GM12878 (cell line): ENCODE measurements around the gene CYP4F3.

Experiments used
- CTCF ChIP-seq, 3 experiments: IDR thresholded peaks in 2 of 3; conservative IDR thresholded peaks in 1 of 3; 2 replicates each; pipeline ENCODE4 v1.5.1; 2011; ENCODE audit warnings: low read depth in 3 of 3, low read length in 3 of 3, mild to moderate bottlenecking in 3 of 3, control low read depth in 2 of 3, moderate library complexity in 2 of 3, inconsistent platforms in 1 of 3, mixed read lengths in 1 of 3; ENCODE audit not compliant: control insufficient read depth in 2 of 3, insufficient read depth in 1 of 3; ENCODE audit errors: extremely low read depth in 1 of 3
- EZH2 ChIP-seq: IDR thresholded peaks from 2 replicates; pipeline ENCODE4 v1.6.1; 2012; ENCODE audit warnings: low read depth, mild to moderate bottlenecking, control low read depth, inconsistent platforms, low read length, borderline replicate concordance; ENCODE audit not compliant: control insufficient read depth
- POLR2A ChIP-seq: IDR thresholded peaks from 2 replicates; pipeline ENCODE4 v1.6.1; 2011; ENCODE audit warnings: low read depth, mild to moderate bottlenecking, low read length
- SKIL ChIP-seq: fragments of 450-650 bp; IDR thresholded peaks from 2 replicates; pipeline ENCODE4 v1.6.1; 2017; ENCODE audit warnings: mild to moderate bottlenecking, low read depth, inconsistent platforms; ENCODE audit not compliant: poor library complexity, severe bottlenecking

GRCh38 chr19:15623711-15624318, 16.9 kb upstream of the CYP4F3 start:
- TF ChIP-seq EZH2 (no peak), SKIL (no peak), POLR2A (no peak), CTCF (IDR thresholded peaks at IDR 0.05 in 2 of 3, conservative IDR thresholded peaks at IDR 0.05 in 1 of 3; ENCODE audit: control insufficient read depth in 2 of 3, extremely low read depth in 1 of 3, insufficient read depth in 1 of 3, low read depth in 3 of 3, low read length in 3 of 3) (no peak)
